K562 (cell line): Measurements from ENCODE around the gene KCNK18. TPM values are rescaled to one million over a fixed set of nuclear protein-coding genes. Genes with fewer than 3 reads are reported as not detected.

Experiments used
- ATAC-seq: fragments of 200-7000 bp; cut with Tn5 transposase; 3 replicates; pipeline ENCODE4 v1.9.1; 2020; ENCODE audit warnings: moderate library complexity
- BruUV-seq: library from RNA; stranded (reverse); fragments of 400-500 nt; replicated peaks from 2 replicates; lab custom pipeline; 2021; lab: Mats Ljungman, UMichigan
- CTCF ChIA-PET: fragments of 300-600 bp; formaldehyde crosslinking; extraction: SDS; loops from one replicate; lab custom pipeline; 2021; ENCODE audit warnings: low intra/inter-chr PET ratio; lab: Yijun Ruan, JAX
- POLR2A ChIA-PET: fragments of 300-600, 350-650 bp; sonication (Branson Sonifier 250); formaldehyde crosslinking; extraction: SDS; loops from one replicate; lab custom pipeline; 2021; ENCODE audit warnings: antibody characterized with exemption, inconsistent platforms; lab: Yijun Ruan, JAX
- DNase-seq, 4 experiments: peaks; one replicate each; pipeline versions ENCODE4 v3.0.0 to v3.0.0-alpha.2; 2011 to 2018; ENCODE audit warnings: low spot score in 3 of 4, mixed read lengths in 3 of 4; ENCODE audit errors: extremely low read depth in 1 of 4
- FAIRE-seq: peaks from 2 replicates; lab custom pipeline; 2011; peaks lifted over from hg19 to GRCh38; lab: Jason Lieb, UNC
- H2AFZ ChIP-seq: 2 replicates; pipeline ENCODE4 v1.6.0; 2011; ENCODE audit warnings: low read depth, low read length, control low read depth, inconsistent platforms
- H3K27ac ChIP-seq: fragments of 200-600 bp; 3 replicates; pipeline ENCODE4 v1.8.0; 2011; ENCODE audit warnings: low read depth, mild to moderate bottlenecking, control low read depth, inconsistent platforms, low read length, moderate library complexity, mixed read lengths; ENCODE audit errors: extremely low read depth
- H3K27me3 ChIP-seq, 2 experiments: fragments of 300-600 bp in 1 of 2; 2 replicates in 1 of 2; 3 replicates in 1 of 2; pipeline versions ENCODE4 v1.6.0 to v1.8.0; 2011; ENCODE audit warnings: inconsistent platforms in 2 of 2, low read length in 2 of 2, mild to moderate bottlenecking in 1 of 2, mixed read lengths in 1 of 2, moderate library complexity in 1 of 2; ENCODE audit not compliant: control insufficient read depth in 2 of 2, insufficient read depth in 2 of 2
- H3K36me3 ChIP-seq: fragments of 300-600 bp; 3 replicates; pipeline ENCODE4 v1.8.0; 2011; ENCODE audit warnings: mild to moderate bottlenecking, low read length, inconsistent platforms; ENCODE audit not compliant: control insufficient read depth, insufficient read depth
- H3K4me1 ChIP-seq, 2 experiments: fragments of 200-600 bp in 1 of 2; replicated peaks in 1 of 2; 2 replicates in 1 of 2; 3 replicates in 1 of 2; pipeline versions ENCODE4 v1.5.1 to v1.8.0; 2011; ENCODE audit warnings: inconsistent platforms in 2 of 2, low read length in 2 of 2, mild to moderate bottlenecking in 1 of 2, mixed read lengths in 1 of 2, moderate library complexity in 1 of 2; ENCODE audit not compliant: control insufficient read depth in 2 of 2, insufficient read depth in 2 of 2
- H3K4me2 ChIP-seq: 2 replicates; pipeline ENCODE4 v1.6.1; 2011; ENCODE audit warnings: low read length, control low read depth, inconsistent platforms, mixed read lengths; ENCODE audit not compliant: insufficient read depth
- H3K4me3 ChIP-seq: fragments of 200-600 bp; sonication (generic), shearing (Covaris generic); 2 replicates; pipeline ENCODE4 v1.5.1; 2016; ENCODE audit warnings: control low read depth, inconsistent platforms
- H3K79me2 ChIP-seq: fragments of 200-600 bp; 3 replicates; pipeline ENCODE4 v1.8.0; 2011; ENCODE audit warnings: low read length, inconsistent platforms; ENCODE audit not compliant: control insufficient read depth, insufficient read depth
- H3K9ac ChIP-seq, 2 experiments: 2 replicates each; pipeline versions ENCODE4 v1.6.0 to v1.6.1; 2011; ENCODE audit warnings: low read depth in 2 of 2, low read length in 2 of 2, control low read depth in 1 of 2, inconsistent platforms in 1 of 2, mild to moderate bottlenecking in 1 of 2, mixed read lengths in 1 of 2; ENCODE audit not compliant: insufficient read depth in 1 of 2
- H3K9me1 ChIP-seq: one replicate; pipeline ENCODE4 v1.6.0; 2011; ENCODE audit warnings: inconsistent platforms, mild to moderate bottlenecking, low read length, moderate library complexity; ENCODE audit not compliant: control insufficient read depth, insufficient read depth
- H3K9me3 ChIP-seq: replicated peaks from 2 replicates; pipeline ENCODE4 v1.5.1; 2011; ENCODE audit warnings: low read depth, low read length, inconsistent platforms; ENCODE audit not compliant: control insufficient read depth, insufficient read depth
- H4K20me1 ChIP-seq: replicated peaks from 2 replicates; pipeline ENCODE4 v1.6.1; 2011; ENCODE audit warnings: low read length, inconsistent platforms, mixed read lengths; ENCODE audit not compliant: control insufficient read depth, insufficient read depth
- BRCA1 ChIP-seq, 2 experiments: fragments of 450-650 bp in 1 of 2; sonication (generic) in 1 of 2; formaldehyde crosslinking in 1 of 2; IDR thresholded peaks; 2 replicates each; pipeline versions ENCODE4 v1.5.0 to v1.6.1; 2017 to 2020; ENCODE audit warnings: mild to moderate bottlenecking in 1 of 2, missing genetic modification reagents in 1 of 2
- CEBPB ChIP-seq: fragments of 450-650 bp; IDR thresholded peaks from 2 replicates; pipeline ENCODE4 v1.6.1; 2016; ENCODE audit warnings: missing genetic modification characterization, missing compliant biosample characterization
- CREBBP ChIP-seq: IDR thresholded peaks from one replicate; pipeline ENCODE4 v1.6.1; 2012; ENCODE audit warnings: low read depth, mild to moderate bottlenecking, control low read depth, inconsistent platforms, low read length
- E2F6 ChIP-seq, 2 experiments: IDR thresholded peaks; 2 replicates each; pipeline ENCODE4 v1.6.1; 2011; ENCODE audit warnings: borderline replicate concordance in 1 of 2, control low read depth in 1 of 2, low read depth in 1 of 2, low read length in 1 of 2, mild to moderate bottlenecking in 1 of 2, mixed read lengths in 1 of 2, moderate library complexity in 1 of 2; ENCODE audit not compliant: insufficient read depth in 1 of 2, insufficient read length in 1 of 2, poor library complexity in 1 of 2, severe bottlenecking in 1 of 2; ENCODE audit errors: extremely low read depth in 1 of 2
- HMG20B ChIP-seq: fragments of 250-450 bp; sonication (Bioruptor Pico); IDR thresholded peaks from 2 replicates; pipeline ENCODE4 v1.5.0; 2021; ENCODE audit warnings: mild to moderate bottlenecking
- KLF6 ChIP-seq: fragments of 250-450 bp; sonication (Bioruptor Pico); IDR thresholded peaks from 2 replicates; pipeline ENCODE4 v1.4.0; 2020; ENCODE audit warnings: mild to moderate bottlenecking, moderate library complexity, borderline replicate concordance
- LARP7 ChIP-seq: fragments of 450-650 bp; IDR thresholded peaks from 2 replicates; pipeline ENCODE4 v1.6.1; 2016
- NFYB ChIP-seq: IDR thresholded peaks from 2 replicates; pipeline ENCODE4 v1.6.1; 2011; ENCODE audit warnings: mild to moderate bottlenecking, moderate library complexity; ENCODE audit not compliant: insufficient read length; ENCODE audit errors: extremely low read depth
- PTBP1 ChIP-seq: fragments of 200-400 bp; formaldehyde crosslinking; IDR thresholded peaks from 2 replicates; pipeline ENCODE4 v1.6.1; 2017; ENCODE audit warnings: low read depth, low read length
- ZBTB7A ChIP-seq: IDR thresholded peaks from 2 replicates; pipeline ENCODE4 v1.6.1; 2011; ENCODE audit warnings: low read depth, mild to moderate bottlenecking, low read length, moderate library complexity, borderline replicate concordance; ENCODE audit not compliant: control insufficient read depth
- ZNF445 ChIP-seq: fragments of 250-450 bp; sonication (Bioruptor Pico); IDR thresholded peaks from 2 replicates; pipeline ENCODE4 v1.4.0; 2020; ENCODE audit warnings: low read depth, mild to moderate bottlenecking, moderate library complexity
- ZNF717 ChIP-seq: fragments of 250-450 bp; sonication (Bioruptor Pico); IDR thresholded peaks from 2 replicates; pipeline ENCODE4 v1.5.0; 2021
- WGBS: fragments of 100-300 bp; shearing (Covaris generic); methylation state at CpG from one replicate; pipeline ENCODE4 v1.1.6; 2016; ENCODE audit warnings: low coverage, mixed read lengths; ENCODE audit not compliant: insufficient coverage; ENCODE audit errors: missing lambda C conversion rate; 5-methylcytosine and 5-hydroxymethylcytosine counted together
- in situ Hi-C: fragments of 300-500 bp; cut with MboI; formaldehyde crosslinking; loops from 4 replicates; pipeline ENCODE4 v1.15.0; 2018; ENCODE audit warnings: inconsistent platforms, mixed read lengths
- intact Hi-C: fragments of 100-400 bp; cut with micrococcal nuclease; formaldehyde crosslinking; loops from 2 replicates; pipeline ENCODE4 v1.14.2; 2022
- polyA plus RNA-seq, 8 experiments: library from polyadenylated mRNA; depleted of rRNA in 4 of 8; stranded (reverse) in 5 of 8; unstranded in 3 of 8; fragments of >200 nt; fragmentation: Nextera tagmentation in 2 of 8; fragmentation: Illumina TruSeq in 1 of 8; extraction: Ambion mirVana in 2 of 8; extraction: Trizol in 1 of 8; gene quantifications; 2 replicates each; pipeline versions ENCODE4 v1.2.1 to v1.2.3, GENCODE V29; 2011 to 2014; ENCODE audit warnings: inconsistent platforms in 1 of 8, missing spikeins in 1 of 8
- total RNA-seq, 7 experiments: library from RNA; depleted of rRNA in 6 of 7; stranded (reverse); fragments of >200 nt in 6 of 7; fragmentation: Illumina TruSeq in 2 of 7; extraction: Trizol in 2 of 7; gene quantifications; 2 replicates each; pipeline versions ENCODE4 v1.2.1 to v1.2.3, GENCODE V29; 2011 to 2021; ENCODE audit warnings: low replicate concordance in 1 of 7

The KCNK18 gene
- total and polyA plus RNA-seq, 9 of the 15 experiments (the other 6 are each of a cell fraction or from before 2014, with no cell fraction given): not detected

DNA sequence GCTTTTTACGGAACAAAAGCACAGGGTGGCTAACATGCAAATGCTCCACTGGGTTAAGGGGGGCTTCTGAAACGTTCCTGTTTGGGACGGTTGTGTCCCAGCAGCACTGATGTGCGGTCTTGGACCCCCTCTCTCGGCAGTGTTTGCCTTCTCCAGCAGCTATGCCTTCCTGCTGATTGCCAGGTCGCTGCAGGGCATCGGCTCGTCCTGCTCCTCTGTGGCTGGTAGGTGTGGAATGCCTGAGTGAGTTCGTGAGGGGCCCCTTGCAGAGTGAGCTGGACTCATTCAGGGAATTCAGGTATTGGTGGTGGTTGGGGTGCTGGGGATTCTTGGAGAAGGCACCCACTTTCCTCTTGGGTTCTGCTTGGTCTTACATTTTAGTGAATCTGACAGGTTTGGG is 56.6 kb downstream of the KCNK18 start:
- H4K20me1 ChIP-seq: no peaks in the 10 kb centered on the region
- in situ Hi-C loops (no loop called here), intact Hi-C loops (no loop called here)
- H3K79me2 ChIP-seq: no peaks in the 10 kb centered on the region
- no peak overlapping the region for H3K4me3 ChIP-seq
- peaks cover 9 to 43% of the 10 kb centered on the region in 2 experiments; a peak in 3 of 5 replicates for H3K27me3 ChIP-seq
- no peaks in the 10 kb centered on the region for H3K9me3 ChIP-seq
- H3K9ac ChIP-seq: no peak overlapping the region
- H3K4me1 ChIP-seq: no peaks in the 10 kb centered on the region; a peak in 2 of 5 replicates
- TF ChIP-seq ZBTB7A (no peak), HMG20B (CRISPR knock-in tag) (no peak), KLF6 (no peak), ZNF717 (CRISPR knock-in tag) (no peak), PTBP1 (no peak), ZNF445 (CRISPR knock-in tag) (no peak), E2F6 (IDR thresholded peaks at IDR 0.05; ENCODE audit: borderline replicate concordance in 1 of 2, extremely low read depth in 1 of 2, insufficient read depth in 1 of 2, insufficient read length in 1 of 2, low read depth in 1 of 2, low read length in 1 of 2, poor library complexity in 1 of 2, severe bottlenecking in 1 of 2) (no peak), CREBBP (no peak), CEBPB (tag) (no peak), LARP7 (no peak), BRCA1 (IDR thresholded peaks at IDR 0.05) (no peak), BRCA1 (CRISPR knock-in tag; IDR thresholded peaks at IDR 0.05) (no peak), NFYB (no peak)
- ATAC-seq (no peak), FAIRE-seq (no peak), DNase-seq (no peak)
- ChIA-PET CTCF (no interaction called here), POLR2A (interaction anchor here (0.8 kb wide), 1 partner anchor 9 kb away, joined by 4 read pairs; no protein-coding TSS in a partner anchor)
- WGBS: 6% methylated on average over 8 of the region's 9 CpGs
- no peaks in the 10 kb centered on the region for H3K36me3 ChIP-seq
- no peak overlapping the region for H3K4me2 ChIP-seq
- no TSS peak for BruUV-seq
- no peaks in the 10 kb centered on the region for H3K9me1 ChIP-seq
- H3K27ac ChIP-seq: no peak overlapping the region
- H2AFZ ChIP-seq: no peak overlapping the region
